T-helper 2 cell treated with Interferon-gamma antibody and Interleukin-4, amounts not matched to agents 5 μg/mL and 100 μg/mL, for 36 hours (primary cell): ENCODE measurements around the gene TRO.
A peak's percentile ranks its signal among the peaks of the same experiment; 100 is the strongest.

ENCODE experiments used
- DNase-seq: peaks from one replicate; pipeline ENCODE4 v3.0.0; 2021; ENCODE audit warnings: low spot score
- H3K27ac Mint-ChIP-seq: one replicate; pipeline ENCODE4 v1.8.0; 2021; ENCODE audit warnings: mild to moderate bottlenecking, mixed read lengths
- H3K27me3 Mint-ChIP-seq: one replicate; pipeline ENCODE4 v1.8.0; 2021; ENCODE audit warnings: low read depth, mixed read lengths
- H3K36me3 Mint-ChIP-seq: one replicate; pipeline ENCODE4 v1.8.0; 2021; ENCODE audit warnings: low read depth, mixed read lengths
- H3K4me1 Mint-ChIP-seq: one replicate; pipeline ENCODE4 v1.8.0; 2021; ENCODE audit warnings: low read depth, mixed read lengths
- H3K4me3 Mint-ChIP-seq: one replicate; pipeline ENCODE4 v1.8.0; 2022; ENCODE audit warnings: mild to moderate bottlenecking, moderate library complexity, mixed read lengths
- H3K9me3 Mint-ChIP-seq: one replicate; pipeline ENCODE4 v1.8.0; 2021; ENCODE audit warnings: mixed read lengths

TRO gene

GRCh38 chrX:54920610-54921426, at the start of gene TRO:
Gene TRO, plus strand, starts transcription at chrX:54920824. Its CDS starts 1,423 bp downstream, at chrX:54922247.
- no peaks in the 10 kb centered on the region for H3K36me3 Mint-ChIP-seq
- peaks cover 12% of the 10 kb centered on the region for H3K27me3 Mint-ChIP-seq
- no peaks in the 10 kb centered on the region for H3K9me3 Mint-ChIP-seq
- no peak for DNase-seq
- peak within 1 kb of the TSS; percentile 61 for H3K27ac Mint-ChIP-seq
- H3K4me3 Mint-ChIP-seq = peak within 1 kb of the TSS; percentile 93
- H3K4me1 Mint-ChIP-seq = peaks cover 14% of the 10 kb centered on the region

- Mint-ChIP-seq H3K27ac (no peak overlapping the region), H3K4me1 (no peaks in the 10 kb centered on the region), H3K36me3 (no peaks in the 10 kb centered on the region), H3K27me3 (peaks cover 2% of the 10 kb centered on the region), H3K4me3 (no peak overlapping the region), H3K9me3 (no peaks in the 10 kb centered on the region)
- DNase-seq = no peak
Measured at GRCh38 chrX:54885740-54886139, 34.9 kb upstream of the TRO start.

GRCh38 chrX:54891573-54891972, 29.1 kb upstream of the TRO start:
- Mint-ChIP-seq H3K27me3 (peaks cover 2% of the 10 kb centered on the region), H3K27ac (no peak overlapping the region), H3K9me3 (no peaks in the 10 kb centered on the region), H3K4me1 (no peaks in the 10 kb centered on the region), H3K4me3 (no peak overlapping the region), H3K36me3 (no peaks in the 10 kb centered on the region)
- peak; percentile 4 for DNase-seq

GRCh38 chrX:54894159-54894558, 26.5 kb upstream of the TRO start:
- H3K27ac Mint-ChIP-seq = no peak overlapping the region
- no peak for DNase-seq

GRCh38 chrX:54909941-54910340, 10.7 kb upstream of the TRO start:
- Mint-ChIP-seq H3K36me3 (no peaks in the 10 kb centered on the region), H3K9me3 (peaks cover 6% of the 10 kb centered on the region), H3K4me3 (no peak overlapping the region), H3K4me1 (no peaks in the 10 kb centered on the region), H3K27me3 (no peaks in the 10 kb centered on the region), H3K27ac (no peak overlapping the region)
- DNase-seq = no peak

More at GRCh38 chrX:54894159-54894558, 26.5 kb upstream of the TRO start:
- Mint-ChIP-seq H3K27me3 (no peaks in the 10 kb centered on the region), H3K36me3 (no peaks in the 10 kb centered on the region), H3K4me3 (no peak overlapping the region), H3K4me1 (no peaks in the 10 kb centered on the region), H3K9me3 (no peaks in the 10 kb centered on the region)

- Mint-ChIP-seq H3K4me1 (peaks cover 14% of the 10 kb centered on the region), H3K4me3 (peak overlapping the region; percentile 93), H3K27me3 (peaks cover 9% of the 10 kb centered on the region), H3K27ac (peak overlapping the region; percentile 61), H3K36me3 (no peaks in the 10 kb centered on the region), H3K9me3 (no peaks in the 10 kb centered on the region)
- DNase-seq = peak; percentile 32
Measured at GRCh38 chrX:54921427-54922021, 900 bp downstream of the TRO start.

GRCh38 chrX:54922547-54922946, 1.9 kb downstream of the TRO start:
- no peak for DNase-seq
- H3K27me3 Mint-ChIP-seq = peaks cover 8% of the 10 kb centered on the region
- H3K4me3 Mint-ChIP-seq = peak overlapping the region; percentile 93
- no peak overlapping the region for H3K27ac Mint-ChIP-seq
- H3K9me3 Mint-ChIP-seq = no peaks in the 10 kb centered on the region
- H3K4me1 Mint-ChIP-seq = peaks cover 14% of the 10 kb centered on the region
- no peaks in the 10 kb centered on the region for H3K36me3 Mint-ChIP-seq

- Mint-ChIP-seq H3K27ac (no peak overlapping the region), H3K4me3 (no peak overlapping the region), H3K36me3 (no peaks in the 10 kb centered on the region), H3K9me3 (no peaks in the 10 kb centered on the region), H3K27me3 (peaks cover 8% of the 10 kb centered on the region), H3K4me1 (peaks cover 14% of the 10 kb centered on the region)
- no peak for DNase-seq
Measured at GRCh38 chrX:54923376-54923775, 2.8 kb downstream of the TRO start.

- H3K27me3 Mint-ChIP-seq = no peaks in the 10 kb centered on the region
- H3K36me3 Mint-ChIP-seq = no peaks in the 10 kb centered on the region
- no peak for DNase-seq
- no peaks in the 10 kb centered on the region for H3K9me3 Mint-ChIP-seq
- no peak overlapping the region for H3K27ac Mint-ChIP-seq
- H3K4me1 Mint-ChIP-seq = peaks cover 3% of the 10 kb centered on the region
- H3K4me3 Mint-ChIP-seq = no peak overlapping the region
Measured at GRCh38 chrX:54926978-54927377, 6.4 kb downstream of the TRO start.

- H3K4me3 Mint-ChIP-seq = no peak overlapping the region
Measured at GRCh38 chrX:54928876-54929275, 8.3 kb downstream of the TRO start.

GRCh38 chrX:54930291-54931049, 9.8 kb downstream of the TRO start:
- H3K27ac Mint-ChIP-seq = no peak overlapping the region
- H3K27me3 Mint-ChIP-seq = no peaks in the 10 kb centered on the region
- H3K36me3 Mint-ChIP-seq = no peaks in the 10 kb centered on the region
- no peak for DNase-seq
- no peaks in the 10 kb centered on the region for H3K9me3 Mint-ChIP-seq
- H3K4me1 Mint-ChIP-seq = no peaks in the 10 kb centered on the region
- H3K4me3 Mint-ChIP-seq = no peak overlapping the region

More at GRCh38 chrX:54928876-54929275, 8.3 kb downstream of the TRO start:
- no peak for DNase-seq
- H3K9me3 Mint-ChIP-seq = no peaks in the 10 kb centered on the region
- H3K27me3 Mint-ChIP-seq = no peaks in the 10 kb centered on the region
- H3K4me1 Mint-ChIP-seq = no peaks in the 10 kb centered on the region
- no peaks in the 10 kb centered on the region for H3K36me3 Mint-ChIP-seq
- H3K27ac Mint-ChIP-seq = no peak overlapping the region

GRCh38 chrX:54931107-54931506, 10.5 kb downstream of the TRO start:
- H3K36me3 Mint-ChIP-seq = no peaks in the 10 kb centered on the region

GRCh38 chrX:54933150-54933826, 12.7 kb downstream of the TRO start:
- no peaks in the 10 kb centered on the region for H3K4me1 Mint-ChIP-seq
- H3K27me3 Mint-ChIP-seq = no peaks in the 10 kb centered on the region
- H3K27ac Mint-ChIP-seq = no peak overlapping the region
- no peak overlapping the region for H3K4me3 Mint-ChIP-seq
- no peaks in the 10 kb centered on the region for H3K36me3 Mint-ChIP-seq
- no peaks in the 10 kb centered on the region for H3K9me3 Mint-ChIP-seq
- DNase-seq = no peak

More at GRCh38 chrX:54931107-54931506, 10.5 kb downstream of the TRO start:
- no peak overlapping the region for H3K4me3 Mint-ChIP-seq
- no peaks in the 10 kb centered on the region for H3K27me3 Mint-ChIP-seq
- H3K9me3 Mint-ChIP-seq = no peaks in the 10 kb centered on the region
- no peak for DNase-seq
- H3K4me1 Mint-ChIP-seq = no peaks in the 10 kb centered on the region
- no peak overlapping the region for H3K27ac Mint-ChIP-seq
